GM23338 (cell line): ENCODE measurements around the gene CNST. TPM values are rescaled to one million over a fixed set of nuclear protein-coding genes. Genes with fewer than 3 reads are reported as not detected.

Experiments
- ATAC-seq: fragments of 200-7000 bp; cut with Tn5 transposase; 3 replicates; pipeline ENCODE4 v1.9.1; 2020
- DNase-seq: peaks from one replicate; pipeline ENCODE4 v3.0.0-alpha.2; 2015; ENCODE audit warnings: low spot score
- H2AFZ ChIP-seq: fragments of 200-600 bp; sonication (generic); 2 replicates; pipeline ENCODE4 v1.8.0; 2016; ENCODE audit warnings: antibody characterized with exemption, mild to moderate bottlenecking, moderate library complexity
- H3F3A ChIP-seq: fragments of 200-600 bp; sonication (generic); replicated peaks from 2 replicates; pipeline ENCODE4 v1.8.0; 2017; ENCODE audit warnings: antibody characterized with exemption, mixed run types, low read depth
- H3K27ac ChIP-seq: fragments of 200-600 bp; sonication (generic); 2 replicates; pipeline ENCODE4 v1.6.1; 2016; ENCODE audit warnings: low read depth
- H3K27me3 ChIP-seq: fragments of 200-600 bp; sonication (generic); 2 replicates; pipeline ENCODE4 v1.8.0; 2016; ENCODE audit warnings: mild to moderate bottlenecking, mixed run types, moderate library complexity; ENCODE audit not compliant: insufficient read depth
- H3K36me3 ChIP-seq: fragments of 200-600 bp; sonication (generic); 2 replicates; pipeline ENCODE4 v1.8.0; 2016; ENCODE audit warnings: mild to moderate bottlenecking; ENCODE audit not compliant: insufficient read depth
- H3K4me1 ChIP-seq: fragments of 200-600 bp; sonication (generic); 2 replicates; pipeline ENCODE4 v1.8.0; 2016; ENCODE audit warnings: mild to moderate bottlenecking, moderate library complexity; ENCODE audit not compliant: insufficient read depth
- H3K4me2 ChIP-seq: fragments of 200-600 bp; sonication (generic); 2 replicates; pipeline ENCODE4 v1.7.1; 2017; ENCODE audit warnings: mixed run types
- H3K4me3 ChIP-seq: fragments of 200-600 bp; sonication (generic); 2 replicates; pipeline ENCODE4 v1.6.1; 2016; ENCODE audit warnings: mixed run types
- H3K79me2 ChIP-seq: fragments of 200-600 bp; sonication (generic); replicated peaks from 2 replicates; pipeline ENCODE4 v1.8.0; 2017; ENCODE audit warnings: mild to moderate bottlenecking; ENCODE audit not compliant: insufficient read depth
- H3K9me2 ChIP-seq: fragments of 200-600 bp; sonication (generic); 2 replicates; pipeline ENCODE4 v1.8.0; 2017; ENCODE audit not compliant: insufficient read depth
- H4K20me1 ChIP-seq: fragments of 200-600 bp; sonication (generic); replicated peaks from 2 replicates; pipeline ENCODE4 v1.8.0; 2017; ENCODE audit warnings: mild to moderate bottlenecking; ENCODE audit not compliant: insufficient read depth
- H3K27ac Mint-ChIP-seq: 2 replicates; pipeline ENCODE4 v1.8.0; 2020; ENCODE audit warnings: inconsistent platforms, mild to moderate bottlenecking, moderate library complexity, mixed read lengths
- H3K27me3 Mint-ChIP-seq: 3 replicates; pipeline ENCODE4 v1.8.0; 2022; ENCODE audit warnings: low read depth, mild to moderate bottlenecking, moderate library complexity, mixed read lengths, inconsistent platforms; ENCODE audit not compliant: insufficient read depth, poor library complexity
- H3K36me3 Mint-ChIP-seq: 3 replicates; pipeline ENCODE4 v1.8.0; 2021; ENCODE audit warnings: low read depth, mild to moderate bottlenecking, inconsistent platforms, moderate library complexity, mixed read lengths
- H3K4me1 Mint-ChIP-seq: 3 replicates; pipeline ENCODE4 v1.8.0; 2020; ENCODE audit warnings: mild to moderate bottlenecking, inconsistent platforms, mixed read lengths
- H3K4me3 Mint-ChIP-seq: 3 replicates; pipeline ENCODE4 v1.8.0; 2021; ENCODE audit warnings: moderate library complexity, mild to moderate bottlenecking, inconsistent platforms, mixed read lengths
- H3K9me3 Mint-ChIP-seq: 3 replicates; pipeline ENCODE4 v1.8.0; 2020; ENCODE audit warnings: moderate library complexity, mild to moderate bottlenecking, inconsistent platforms, mixed read lengths
- CREB1 ChIP-seq: fragments of 250-450 bp; sonication (Bioruptor Pico); IDR thresholded peaks from 2 replicates; pipeline ENCODE4 v1.5.0; 2020; ENCODE audit warnings: low read depth, mild to moderate bottlenecking, moderate library complexity
- EZH2phosphoT487 ChIP-seq: fragments of 200-600 bp; sonication (generic); IDR thresholded peaks from one replicate; pipeline ENCODE4 v1.8.1; 2018; ENCODE audit warnings: antibody characterized with exemption; ENCODE audit not compliant: unreplicated experiment
- JUNB ChIP-seq: IDR thresholded peaks from one replicate; pipeline ENCODE4 v1.6.1; 2016; ENCODE audit warnings: antibody characterized with exemption; ENCODE audit not compliant: unreplicated experiment
- POLR2AphosphoS5 ChIP-seq: IDR thresholded peaks from 2 replicates; pipeline ENCODE4 v1.6.1; 2016; ENCODE audit warnings: antibody characterized with exemption, low read depth
- STAT1 ChIP-seq: IDR thresholded peaks from one replicate; pipeline ENCODE4 v1.6.1; 2016; ENCODE audit warnings: antibody characterized with exemption; ENCODE audit not compliant: unreplicated experiment
- ZNF114 ChIP-seq: fragments of 250-450 bp; sonication (Bioruptor Pico); IDR thresholded peaks from 2 replicates; pipeline ENCODE4 v1.5.0; 2020; ENCODE audit warnings: mild to moderate bottlenecking, moderate library complexity
- ZNF331 ChIP-seq: fragments of 250-450 bp; sonication (Bioruptor Pico); IDR thresholded peaks from 2 replicates; pipeline ENCODE4 v1.5.0; 2020; ENCODE audit warnings: low read depth, mild to moderate bottlenecking, moderate library complexity
- polyA plus RNA-seq: library from polyadenylated mRNA; unstranded; fragments of >200 nt; fragmentation: Nextera tagmentation; extraction: Ambion mirVana; gene quantifications from 2 replicates; pipeline ENCODE4 v1.2.1, GENCODE V29; 2016
- total RNA-seq: library from RNA; depleted of rRNA; stranded (reverse); fragments of >200 nt; shearing (Covaris generic); gene quantifications from 2 replicates; pipeline ENCODE4 v1.2.3, GENCODE V29; 2014
- TF ChIP-seq, protein P1 (sequence below), 2 experiments: fragments of 200-600 bp in 1 of 2; sonication (generic) in 1 of 2; conservative IDR thresholded peaks; 2 replicates each; pipeline versions ENCODE4 v1.5.1 to v1.6.1; 2016 to 2017; ENCODE audit warnings: antibody characterized with exemption in 2 of 2, low read depth in 2 of 2, mild to moderate bottlenecking in 2 of 2, moderate library complexity in 1 of 2
- TF ChIP-seq, protein P2 (sequence below): IDR thresholded peaks from one replicate; pipeline ENCODE4 v1.6.1; 2018; ENCODE audit warnings: antibody characterized with exemption; ENCODE audit not compliant: unreplicated experiment
- TF ChIP-seq, protein P3 (sequence below): fragments of 250-450 bp; sonication (Bioruptor Pico); IDR thresholded peaks from 2 replicates; pipeline ENCODE4 v1.5.0; 2020; ENCODE audit warnings: mild to moderate bottlenecking, moderate library complexity

CNST gene
- total and polyA plus RNA-seq, 2 experiments from 2014 or later = 8.1 to 17.6 TPM

DNA sequence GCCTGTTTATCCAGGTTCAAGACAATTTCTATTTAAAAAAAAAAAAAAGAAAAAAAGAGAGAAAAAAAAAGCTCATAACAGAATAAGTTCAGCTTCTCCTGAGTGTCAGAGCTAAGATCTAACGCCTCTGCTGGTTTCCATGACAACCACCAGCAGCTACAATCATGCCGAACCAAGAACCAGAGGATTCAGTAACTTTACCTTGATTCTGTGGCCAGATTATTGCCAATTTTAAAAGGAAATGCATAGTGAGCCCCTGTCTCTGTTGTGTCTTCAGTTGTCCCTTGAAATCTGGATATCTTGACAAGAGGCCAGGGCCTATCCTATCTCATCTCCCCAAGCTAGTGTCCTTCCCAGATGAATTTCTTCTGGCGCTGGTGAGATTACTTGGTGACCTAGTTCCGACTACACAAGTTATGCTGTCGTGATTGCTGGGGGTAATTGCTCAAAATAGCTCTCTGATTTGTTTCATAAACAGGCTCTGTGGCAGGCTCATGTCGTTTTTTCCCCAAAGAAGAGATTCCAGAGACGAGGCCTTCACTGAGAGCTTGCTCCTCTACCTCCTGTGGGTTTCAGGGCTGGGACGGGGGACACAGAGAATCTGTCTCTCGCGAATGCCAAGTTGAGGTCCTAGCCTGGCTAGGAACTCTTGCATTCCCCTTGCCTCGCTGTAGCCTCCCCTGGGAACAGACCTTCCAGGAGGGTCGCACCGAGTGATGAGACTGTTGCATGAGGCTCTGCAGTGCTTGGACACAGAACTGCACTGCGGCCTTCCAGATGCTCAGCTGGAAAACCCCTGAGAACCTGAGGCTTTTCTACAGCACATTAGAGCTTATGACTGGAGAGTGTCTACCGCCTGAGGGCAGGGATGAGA is 125.6 kb downstream of the CNST start:
- Mint-ChIP-seq H3K4me1 (no peaks in the 10 kb centered on the region; the same call in 2 of the 3 replicates), H3K4me3 (no peak overlapping the region), H3K27me3 (peaks cover 20% of the 10 kb centered on the region), H3K36me3 (peaks cover 22% of the 10 kb centered on the region), H3K27ac (no peak overlapping the region), H3K9me3 (peaks cover 50% of the 10 kb centered on the region)
- ATAC-seq (no peak), DNase-seq (peak; percentile 21)
- H3K9me2 ChIP-seq = no peaks in the 10 kb centered on the region
- no peak overlapping the region for H3K4me2 ChIP-seq
- H3K4me1 ChIP-seq = no peaks in the 10 kb centered on the region
- H3K4me3 ChIP-seq = no peak overlapping the region
- TF ChIP-seq ZNF331 (no peak), CREB1 (CRISPR knock-in tag) (no peak), EZH2phosphoT487 (no peak), STAT1 (no peak), POLR2AphosphoS5 (no peak), JUNB (no peak), ZNF114 (no peak)
- TF ChIP-seq, protein P1, sequence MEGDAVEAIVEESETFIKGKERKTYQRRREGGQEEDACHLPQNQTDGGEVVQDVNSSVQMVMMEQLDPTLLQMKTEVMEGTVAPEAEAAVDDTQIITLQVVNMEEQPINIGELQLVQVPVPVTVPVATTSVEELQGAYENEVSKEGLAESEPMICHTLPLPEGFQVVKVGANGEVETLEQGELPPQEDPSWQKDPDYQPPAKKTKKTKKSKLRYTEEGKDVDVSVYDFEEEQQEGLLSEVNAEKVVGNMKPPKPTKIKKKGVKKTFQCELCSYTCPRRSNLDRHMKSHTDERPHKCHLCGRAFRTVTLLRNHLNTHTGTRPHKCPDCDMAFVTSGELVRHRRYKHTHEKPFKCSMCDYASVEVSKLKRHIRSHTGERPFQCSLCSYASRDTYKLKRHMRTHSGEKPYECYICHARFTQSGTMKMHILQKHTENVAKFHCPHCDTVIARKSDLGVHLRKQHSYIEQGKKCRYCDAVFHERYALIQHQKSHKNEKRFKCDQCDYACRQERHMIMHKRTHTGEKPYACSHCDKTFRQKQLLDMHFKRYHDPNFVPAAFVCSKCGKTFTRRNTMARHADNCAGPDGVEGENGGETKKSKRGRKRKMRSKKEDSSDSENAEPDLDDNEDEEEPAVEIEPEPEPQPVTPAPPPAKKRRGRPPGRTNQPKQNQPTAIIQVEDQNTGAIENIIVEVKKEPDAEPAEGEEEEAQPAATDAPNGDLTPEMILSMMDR (conservative IDR thresholded peaks at IDR 0.05; ENCODE audit: low read depth in 2 of 2) = no peak
- TF ChIP-seq, protein P2, sequence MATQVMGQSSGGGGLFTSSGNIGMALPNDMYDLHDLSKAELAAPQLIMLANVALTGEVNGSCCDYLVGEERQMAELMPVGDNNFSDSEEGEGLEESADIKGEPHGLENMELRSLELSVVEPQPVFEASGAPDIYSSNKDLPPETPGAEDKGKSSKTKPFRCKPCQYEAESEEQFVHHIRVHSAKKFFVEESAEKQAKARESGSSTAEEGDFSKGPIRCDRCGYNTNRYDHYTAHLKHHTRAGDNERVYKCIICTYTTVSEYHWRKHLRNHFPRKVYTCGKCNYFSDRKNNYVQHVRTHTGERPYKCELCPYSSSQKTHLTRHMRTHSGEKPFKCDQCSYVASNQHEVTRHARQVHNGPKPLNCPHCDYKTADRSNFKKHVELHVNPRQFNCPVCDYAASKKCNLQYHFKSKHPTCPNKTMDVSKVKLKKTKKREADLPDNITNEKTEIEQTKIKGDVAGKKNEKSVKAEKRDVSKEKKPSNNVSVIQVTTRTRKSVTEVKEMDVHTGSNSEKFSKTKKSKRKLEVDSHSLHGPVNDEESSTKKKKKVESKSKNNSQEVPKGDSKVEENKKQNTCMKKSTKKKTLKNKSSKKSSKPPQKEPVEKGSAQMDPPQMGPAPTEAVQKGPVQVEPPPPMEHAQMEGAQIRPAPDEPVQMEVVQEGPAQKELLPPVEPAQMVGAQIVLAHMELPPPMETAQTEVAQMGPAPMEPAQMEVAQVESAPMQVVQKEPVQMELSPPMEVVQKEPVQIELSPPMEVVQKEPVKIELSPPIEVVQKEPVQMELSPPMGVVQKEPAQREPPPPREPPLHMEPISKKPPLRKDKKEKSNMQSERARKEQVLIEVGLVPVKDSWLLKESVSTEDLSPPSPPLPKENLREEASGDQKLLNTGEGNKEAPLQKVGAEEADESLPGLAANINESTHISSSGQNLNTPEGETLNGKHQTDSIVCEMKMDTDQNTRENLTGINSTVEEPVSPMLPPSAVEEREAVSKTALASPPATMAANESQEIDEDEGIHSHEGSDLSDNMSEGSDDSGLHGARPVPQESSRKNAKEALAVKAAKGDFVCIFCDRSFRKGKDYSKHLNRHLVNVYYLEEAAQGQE = no peak
- TF ChIP-seq, protein P3, sequence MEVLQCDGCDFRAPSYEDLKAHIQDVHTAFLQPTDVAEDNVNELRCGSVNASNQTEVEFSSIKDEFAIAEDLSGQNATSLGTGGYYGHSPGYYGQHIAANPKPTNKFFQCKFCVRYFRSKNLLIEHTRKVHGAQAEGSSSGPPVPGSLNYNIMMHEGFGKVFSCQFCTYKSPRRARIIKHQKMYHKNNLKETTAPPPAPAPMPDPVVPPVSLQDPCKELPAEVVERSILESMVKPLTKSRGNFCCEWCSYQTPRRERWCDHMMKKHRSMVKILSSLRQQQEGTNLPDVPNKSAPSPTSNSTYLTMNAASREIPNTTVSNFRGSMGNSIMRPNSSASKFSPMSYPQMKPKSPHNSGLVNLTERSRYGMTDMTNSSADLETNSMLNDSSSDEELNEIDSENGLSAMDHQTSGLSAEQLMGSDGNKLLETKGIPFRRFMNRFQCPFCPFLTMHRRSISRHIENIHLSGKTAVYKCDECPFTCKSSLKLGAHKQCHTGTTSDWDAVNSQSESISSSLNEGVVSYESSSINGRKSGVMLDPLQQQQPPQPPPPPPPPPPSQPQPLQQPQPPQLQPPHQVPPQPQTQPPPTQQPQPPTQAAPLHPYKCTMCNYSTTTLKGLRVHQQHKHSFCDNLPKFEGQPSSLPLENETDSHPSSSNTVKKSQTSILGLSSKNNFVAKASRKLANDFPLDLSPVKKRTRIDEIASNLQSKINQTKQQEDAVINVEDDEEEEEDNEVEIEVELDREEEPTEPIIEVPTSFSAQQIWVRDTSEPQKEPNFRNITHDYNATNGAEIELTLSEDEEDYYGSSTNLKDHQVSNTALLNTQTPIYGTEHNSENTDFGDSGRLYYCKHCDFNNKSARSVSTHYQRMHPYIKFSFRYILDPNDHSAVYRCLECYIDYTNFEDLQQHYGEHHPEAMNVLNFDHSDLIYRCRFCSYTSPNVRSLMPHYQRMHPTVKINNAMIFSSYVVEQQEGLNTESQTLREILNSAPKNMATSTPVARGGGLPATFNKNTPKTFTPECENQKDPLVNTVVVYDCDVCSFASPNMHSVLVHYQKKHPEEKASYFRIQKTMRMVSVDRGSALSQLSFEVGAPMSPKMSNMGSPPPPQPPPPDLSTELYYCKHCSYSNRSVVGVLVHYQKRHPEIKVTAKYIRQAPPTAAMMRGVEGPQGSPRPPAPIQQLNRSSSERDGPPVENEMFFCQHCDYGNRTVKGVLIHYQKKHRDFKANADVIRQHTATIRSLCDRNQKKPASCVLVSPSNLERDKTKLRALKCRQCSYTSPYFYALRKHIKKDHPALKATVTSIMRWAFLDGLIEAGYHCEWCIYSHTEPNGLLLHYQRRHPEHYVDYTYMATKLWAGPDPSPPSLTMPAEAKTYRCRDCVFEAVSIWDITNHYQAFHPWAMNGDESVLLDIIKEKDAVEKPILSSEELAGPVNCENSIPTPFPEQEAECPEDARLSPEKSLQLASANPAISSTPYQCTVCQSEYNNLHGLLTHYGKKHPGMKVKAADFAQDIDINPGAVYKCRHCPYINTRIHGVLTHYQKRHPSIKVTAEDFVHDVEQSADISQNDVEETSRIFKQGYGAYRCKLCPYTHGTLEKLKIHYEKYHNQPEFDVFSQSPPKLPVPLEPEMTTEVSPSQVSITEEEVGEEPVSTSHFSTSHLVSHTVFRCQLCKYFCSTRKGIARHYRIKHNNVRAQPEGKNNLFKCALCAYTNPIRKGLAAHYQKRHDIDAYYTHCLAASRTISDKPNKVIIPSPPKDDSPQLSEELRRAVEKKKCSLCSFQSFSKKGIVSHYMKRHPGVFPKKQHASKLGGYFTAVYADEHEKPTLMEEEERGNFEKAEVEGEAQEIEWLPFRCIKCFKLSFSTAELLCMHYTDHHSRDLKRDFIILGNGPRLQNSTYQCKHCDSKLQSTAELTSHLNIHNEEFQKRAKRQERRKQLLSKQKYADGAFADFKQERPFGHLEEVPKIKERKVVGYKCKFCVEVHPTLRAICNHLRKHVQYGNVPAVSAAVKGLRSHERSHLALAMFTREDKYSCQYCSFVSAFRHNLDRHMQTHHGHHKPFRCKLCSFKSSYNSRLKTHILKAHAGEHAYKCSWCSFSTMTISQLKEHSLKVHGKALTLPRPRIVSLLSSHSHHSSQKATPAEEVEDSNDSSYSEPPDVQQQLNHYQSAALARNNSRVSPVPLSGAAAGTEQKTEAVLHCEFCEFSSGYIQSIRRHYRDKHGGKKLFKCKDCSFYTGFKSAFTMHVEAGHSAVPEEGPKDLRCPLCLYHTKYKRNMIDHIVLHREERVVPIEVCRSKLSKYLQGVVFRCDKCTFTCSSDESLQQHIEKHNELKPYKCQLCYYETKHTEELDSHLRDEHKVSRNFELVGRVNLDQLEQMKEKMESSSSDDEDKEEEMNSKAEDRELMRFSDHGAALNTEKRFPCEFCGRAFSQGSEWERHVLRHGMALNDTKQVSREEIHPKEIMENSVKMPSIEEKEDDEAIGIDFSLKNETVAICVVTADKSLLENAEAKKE (CRISPR knock-in tag) = no peak
- H3K79me2 ChIP-seq = no peaks in the 10 kb centered on the region
- no peak overlapping the region for H2AFZ ChIP-seq
- no peaks in the 10 kb centered on the region; the same call in 1 of the 2 replicates for H3K36me3 ChIP-seq
- H4K20me1 ChIP-seq = no peaks in the 10 kb centered on the region
- no peaks in the 10 kb centered on the region for H3K27me3 ChIP-seq
- H3F3A ChIP-seq = no peaks in the 10 kb centered on the region
- H3K27ac ChIP-seq = no peak overlapping the region
